GM12872 (cell line): ENCODE data around the gene DNASE2.
A peak's percentile ranks its signal among the peaks of the same experiment; 100 is the strongest.

Experiments
- CTCF ChIP-seq: IDR thresholded peaks from 3 replicates; pipeline ENCODE4 v1.5.1; 2011; ENCODE audit warnings: low read depth, mild to moderate bottlenecking, low read length, moderate library complexity; ENCODE audit not compliant: insufficient read depth

DNASE2 gene

GRCh38 chr19:12833738-12834565 lies 47.3 kb downstream of the DNASE2 start:
- TF ChIP-seq CTCF = no peak

- TF ChIP-seq CTCF = no peak
Observed at GRCh38 chr19:12833418-12833737, 47.9 kb downstream of the DNASE2 start.

- TF ChIP-seq CTCF = no peak
Observed at GRCh38 chr19:12828494-12828893, 52.8 kb downstream of the DNASE2 start.

- TF ChIP-seq CTCF = peak; percentile 54
Observed at GRCh38 chr19:12825254-12826131, 55.8 kb downstream of the DNASE2 start.
